ENCODE results near the gene CA5A. TPM values are rescaled to one million over a fixed set of nuclear protein-coding genes. Genes with fewer than 3 reads are reported as not detected.
A peak's percentile ranks its signal among the peaks of the same experiment; 100 is the strongest.

The CA5A gene
- total and polyA plus RNA-seq, 2 of the 13 experiments (the other 11 are each of a cell fraction or from before 2014, with no cell fraction given), result 66.8 to 106 TPM

DNA sequence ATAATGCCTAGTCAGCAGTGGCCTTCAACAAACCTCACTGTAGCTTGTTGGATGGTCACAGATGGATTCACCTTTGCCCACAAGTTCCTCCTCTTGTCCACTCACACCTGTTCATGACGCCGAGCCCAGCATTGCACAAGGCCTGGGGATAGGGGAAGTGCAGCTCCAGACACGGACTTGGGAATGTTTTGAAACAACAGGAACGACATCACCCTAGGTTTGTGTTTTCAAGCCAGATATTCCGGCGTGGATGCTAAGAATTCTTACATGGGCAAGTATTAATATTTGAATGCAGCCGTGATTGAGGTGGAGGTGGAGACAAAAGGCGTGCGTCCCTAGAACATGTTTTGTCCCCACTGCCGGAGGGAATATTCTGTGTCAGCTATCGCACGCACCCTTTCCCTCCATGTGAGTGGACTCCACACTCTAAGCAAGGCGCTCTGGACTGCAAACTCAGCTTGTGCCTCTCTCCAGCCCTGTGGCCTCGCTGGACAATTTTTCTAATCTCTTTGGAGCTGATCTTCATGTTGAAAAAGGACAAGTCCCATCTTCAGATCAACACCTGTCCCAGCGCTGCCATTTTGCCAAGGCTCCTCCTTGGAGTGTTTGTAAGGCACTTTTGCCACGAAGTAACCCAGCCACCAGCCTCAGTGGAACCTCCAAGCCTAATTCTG is 12.9 kb upstream of the CA5A start (continued):
- TF ChIP-seq, protein P1, sequence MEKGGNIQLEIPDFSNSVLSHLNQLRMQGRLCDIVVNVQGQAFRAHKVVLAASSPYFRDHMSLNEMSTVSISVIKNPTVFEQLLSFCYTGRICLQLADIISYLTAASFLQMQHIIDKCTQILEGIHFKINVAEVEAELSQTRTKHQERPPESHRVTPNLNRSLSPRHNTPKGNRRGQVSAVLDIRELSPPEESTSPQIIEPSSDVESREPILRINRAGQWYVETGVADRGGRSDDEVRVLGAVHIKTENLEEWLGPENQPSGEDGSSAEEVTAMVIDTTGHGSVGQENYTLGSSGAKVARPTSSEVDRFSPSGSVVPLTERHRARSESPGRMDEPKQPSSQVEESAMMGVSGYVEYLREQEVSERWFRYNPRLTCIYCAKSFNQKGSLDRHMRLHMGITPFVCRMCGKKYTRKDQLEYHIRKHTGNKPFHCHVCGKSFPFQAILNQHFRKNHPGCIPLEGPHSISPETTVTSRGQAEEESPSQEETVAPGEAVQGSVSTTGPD (CRISPR knock-in tag; IDR thresholded peaks at IDR 0.05), result no peak
- TF ChIP-seq, protein P2, sequence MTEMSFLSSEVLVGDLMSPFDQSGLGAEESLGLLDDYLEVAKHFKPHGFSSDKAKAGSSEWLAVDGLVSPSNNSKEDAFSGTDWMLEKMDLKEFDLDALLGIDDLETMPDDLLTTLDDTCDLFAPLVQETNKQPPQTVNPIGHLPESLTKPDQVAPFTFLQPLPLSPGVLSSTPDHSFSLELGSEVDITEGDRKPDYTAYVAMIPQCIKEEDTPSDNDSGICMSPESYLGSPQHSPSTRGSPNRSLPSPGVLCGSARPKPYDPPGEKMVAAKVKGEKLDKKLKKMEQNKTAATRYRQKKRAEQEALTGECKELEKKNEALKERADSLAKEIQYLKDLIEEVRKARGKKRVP (CRISPR knock-in tag; IDR thresholded peaks at IDR 0.05), result peak in 1 of 2 experiments; percentile 25; a peak in 1 of 4 replicates
- TF ChIP-seq SOX6 (IDR thresholded peaks at IDR 0.05) (no peak), SOX6 (CRISPR knock-in tag; IDR thresholded peaks at IDR 0.05) (peak; percentile 53), ETV5 (CRISPR knock-in tag; IDR thresholded peaks at IDR 0.05; ENCODE audit: borderline replicate concordance) (peak; percentile 35; the same call in 1 of the 2 replicates), TOE1 (CRISPR knock-in tag; IDR thresholded peaks at IDR 0.05) (no peak), SIN3B (IDR thresholded peaks at IDR 0.05; ENCODE audit: low read length) (peak; percentile 35; the same call in 1 of the 2 replicates), MXD4 (CRISPR knock-in tag; IDR thresholded peaks at IDR 0.05) (peak; percentile 48; the same call in 1 of the 2 replicates), REXO4 (CRISPR knock-in tag; IDR thresholded peaks at IDR 0.05; ENCODE audit: borderline replicate concordance) (no peak), MED8 (CRISPR knock-in tag; IDR thresholded peaks at IDR 0.05; ENCODE audit: insufficient replicate concordance) (no peak), YEATS4 (CRISPR knock-in tag; IDR thresholded peaks at IDR 0.05; ENCODE audit: borderline replicate concordance) (peak; percentile 69; the same call in 1 of the 2 replicates), RBFOX2 (IDR thresholded peaks at IDR 0.05; ENCODE audit: low read depth, low read length) (peak; percentile 32; the same call in 1 of the 2 replicates), SRSF4 (IDR thresholded peaks at IDR 0.05; ENCODE audit: low read depth, low read length, poor library complexity, severe bottlenecking) (no peak), FOXA3 (CRISPR knock-in tag; IDR thresholded peaks at IDR 0.05) (0 out of 2 replicates have a peak, but pooled peaks have one; percentile 36), CHD2 (IDR thresholded peaks at IDR 0.05; ENCODE audit: low read depth, low read length) (no peak), RARA (CRISPR knock-in tag; IDR thresholded peaks at IDR 0.05) (peak; percentile 49), ZNF761 (CRISPR knock-in tag; conservative IDR thresholded peaks at IDR 0.05) (0 out of 2 replicates have a peak, but pooled peaks have one; percentile 57), NCOA2 (CRISPR knock-in tag; IDR thresholded peaks at IDR 0.05) (no peak; the same call in 1 of the 2 replicates), ZNF644 (CRISPR knock-in tag; IDR thresholded peaks at IDR 0.05; ENCODE audit: low read depth) (peak; percentile 79; the same call in 1 of the 2 replicates)
- TF ChIP-seq, protein P3, sequence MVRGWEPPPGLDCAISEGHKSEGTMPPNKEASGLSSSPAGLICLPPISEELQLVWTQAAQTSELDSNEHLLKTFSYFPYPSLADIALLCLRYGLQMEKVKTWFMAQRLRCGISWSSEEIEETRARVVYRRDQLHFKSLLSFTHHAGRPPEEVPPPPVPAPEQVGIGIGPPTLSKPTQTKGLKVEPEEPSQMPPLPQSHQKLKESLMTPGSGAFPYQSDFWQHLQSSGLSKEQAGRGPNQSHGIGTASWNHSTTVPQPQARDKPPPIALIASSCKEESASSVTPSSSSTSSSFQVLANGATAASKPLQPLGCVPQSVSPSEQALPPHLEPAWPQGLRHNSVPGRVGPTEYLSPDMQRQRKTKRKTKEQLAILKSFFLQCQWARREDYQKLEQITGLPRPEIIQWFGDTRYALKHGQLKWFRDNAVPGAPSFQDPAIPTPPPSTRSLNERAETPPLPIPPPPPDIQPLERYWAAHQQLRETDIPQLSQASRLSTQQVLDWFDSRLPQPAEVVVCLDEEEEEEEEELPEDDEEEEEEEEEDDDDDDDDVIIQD (CRISPR knock-in tag; IDR thresholded peaks at IDR 0.05; ENCODE audit: low read depth), result no peak
- TF ChIP-seq, protein P4, sequence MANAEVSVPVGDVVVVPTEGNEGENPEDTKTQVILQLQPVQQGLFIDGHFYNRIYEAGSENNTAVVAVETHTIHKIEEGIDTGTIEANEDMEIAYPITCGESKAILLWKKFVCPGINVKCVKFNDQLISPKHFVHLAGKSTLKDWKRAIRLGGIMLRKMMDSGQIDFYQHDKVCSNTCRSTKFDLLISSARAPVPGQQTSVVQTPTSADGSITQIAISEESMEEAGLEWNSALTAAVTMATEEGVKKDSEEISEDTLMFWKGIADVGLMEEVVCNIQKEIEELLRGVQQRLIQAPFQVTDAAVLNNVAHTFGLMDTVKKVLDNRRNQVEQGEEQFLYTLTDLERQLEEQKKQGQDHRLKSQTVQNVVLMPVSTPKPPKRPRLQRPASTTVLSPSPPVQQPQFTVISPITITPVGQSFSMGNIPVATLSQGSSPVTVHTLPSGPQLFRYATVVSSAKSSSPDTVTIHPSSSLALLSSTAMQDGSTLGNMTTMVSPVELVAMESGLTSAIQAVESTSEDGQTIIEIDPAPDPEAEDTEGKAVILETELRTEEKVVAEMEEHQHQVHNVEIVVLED (CRISPR knock-in tag; IDR thresholded peaks at IDR 0.05; ENCODE audit: borderline replicate concordance), result peak; percentile 53; the same call in 1 of the 2 replicates
- TF ChIP-seq, protein P5, sequence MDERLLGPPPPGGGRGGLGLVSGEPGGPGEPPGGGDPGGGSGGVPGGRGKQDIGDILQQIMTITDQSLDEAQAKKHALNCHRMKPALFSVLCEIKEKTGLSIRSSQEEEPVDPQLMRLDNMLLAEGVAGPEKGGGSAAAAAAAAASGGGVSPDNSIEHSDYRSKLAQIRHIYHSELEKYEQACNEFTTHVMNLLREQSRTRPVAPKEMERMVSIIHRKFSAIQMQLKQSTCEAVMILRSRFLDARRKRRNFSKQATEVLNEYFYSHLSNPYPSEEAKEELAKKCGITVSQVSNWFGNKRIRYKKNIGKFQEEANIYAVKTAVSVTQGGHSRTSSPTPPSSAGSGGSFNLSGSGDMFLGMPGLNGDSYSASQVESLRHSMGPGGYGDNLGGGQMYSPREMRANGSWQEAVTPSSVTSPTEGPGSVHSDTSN (CRISPR knock-in tag; IDR thresholded peaks at IDR 0.05), result no peak
